ENCODE results near the gene UBE2O. TPM values are rescaled to one million over a fixed set of nuclear protein-coding genes. Genes with fewer than 3 reads are reported as not detected.
A peak's percentile ranks its signal among the peaks of the same experiment; 100 is the strongest.

The UBE2O gene
- total and polyA plus RNA-seq, 11 donors, result 16.0 to 36.1 (median 30.7) TPM

DNA sequence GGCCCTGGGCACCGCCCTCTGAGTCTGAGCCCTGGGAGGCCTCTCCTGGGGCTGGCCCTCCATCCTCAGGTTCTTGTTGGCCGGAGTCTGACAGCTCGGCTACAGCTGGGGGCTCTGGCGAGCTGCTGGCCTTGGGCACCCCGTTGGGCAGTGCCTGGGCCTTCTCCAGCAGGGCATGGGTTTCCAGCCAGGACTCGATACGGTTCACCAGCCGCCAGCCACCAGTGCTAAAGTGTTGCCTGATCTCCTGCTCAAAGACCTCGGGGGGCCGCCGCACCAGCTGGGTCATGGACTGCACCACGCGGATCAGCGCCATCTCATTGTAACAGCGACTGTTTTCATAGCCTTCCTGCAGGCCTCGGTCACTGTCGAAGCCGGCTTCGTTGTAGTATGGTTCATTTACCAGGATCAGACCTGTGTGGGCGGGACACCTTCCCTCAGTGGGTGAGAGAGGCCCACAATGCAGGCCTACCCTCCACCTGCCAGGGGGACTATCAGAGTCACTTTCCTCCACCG, 61.7 kb downstream of the UBE2O start:
- TF ChIP-seq POLR2A (IDR thresholded peaks at IDR 0.05), result no peak
- TF ChIP-seq, protein P1, sequence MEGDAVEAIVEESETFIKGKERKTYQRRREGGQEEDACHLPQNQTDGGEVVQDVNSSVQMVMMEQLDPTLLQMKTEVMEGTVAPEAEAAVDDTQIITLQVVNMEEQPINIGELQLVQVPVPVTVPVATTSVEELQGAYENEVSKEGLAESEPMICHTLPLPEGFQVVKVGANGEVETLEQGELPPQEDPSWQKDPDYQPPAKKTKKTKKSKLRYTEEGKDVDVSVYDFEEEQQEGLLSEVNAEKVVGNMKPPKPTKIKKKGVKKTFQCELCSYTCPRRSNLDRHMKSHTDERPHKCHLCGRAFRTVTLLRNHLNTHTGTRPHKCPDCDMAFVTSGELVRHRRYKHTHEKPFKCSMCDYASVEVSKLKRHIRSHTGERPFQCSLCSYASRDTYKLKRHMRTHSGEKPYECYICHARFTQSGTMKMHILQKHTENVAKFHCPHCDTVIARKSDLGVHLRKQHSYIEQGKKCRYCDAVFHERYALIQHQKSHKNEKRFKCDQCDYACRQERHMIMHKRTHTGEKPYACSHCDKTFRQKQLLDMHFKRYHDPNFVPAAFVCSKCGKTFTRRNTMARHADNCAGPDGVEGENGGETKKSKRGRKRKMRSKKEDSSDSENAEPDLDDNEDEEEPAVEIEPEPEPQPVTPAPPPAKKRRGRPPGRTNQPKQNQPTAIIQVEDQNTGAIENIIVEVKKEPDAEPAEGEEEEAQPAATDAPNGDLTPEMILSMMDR (IDR thresholded peaks at IDR 0.05), result no peak
- H3K4me3 ChIP-seq, result no peak overlapping the region
- DNase-seq (no peak), ATAC-seq (no peak)
- peaks cover 0 to 71% (median 58%) of the 10 kb centered on the region in 9 donors for H3K36me3 ChIP-seq
- no peak overlapping the region for H3K27ac ChIP-seq
- intact Hi-C loops (cut with DNase I), result no loop called here
- peaks cover 0 to 12% (median 4%) of the 10 kb centered on the region in 12 donors for H3K4me1 ChIP-seq
- H3K9me3 ChIP-seq, result no peaks in the 10 kb centered on the region
- H3K27me3 ChIP-seq, result no peaks in the 10 kb centered on the region
- 92 to 96% (median 94%) methylated on average over 13 to 21 of the region's 21 CpGs for WGBS, 4 donors

DNA sequence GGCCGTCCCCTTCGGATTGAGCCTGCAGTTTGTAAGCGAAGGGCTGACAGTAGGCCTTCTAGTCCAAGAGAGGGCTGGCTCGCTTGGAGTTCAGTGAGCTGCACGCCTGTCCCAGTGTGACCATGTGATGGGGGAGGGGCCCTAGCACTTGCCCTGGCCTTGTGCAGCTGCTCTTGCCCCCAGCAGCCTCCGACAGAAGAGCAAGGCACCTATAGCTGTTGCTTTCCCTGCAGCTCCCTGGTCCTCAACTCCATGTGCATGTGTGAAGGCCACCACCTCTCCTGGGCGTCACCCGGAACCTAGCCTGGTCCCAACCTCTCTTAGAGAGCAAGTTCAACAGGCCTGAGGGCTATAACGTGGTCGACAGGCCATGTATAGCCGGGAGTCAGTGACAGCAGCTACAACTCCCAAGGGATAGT, 62.9 kb downstream of the UBE2O start:
- H3K27me3 ChIP-seq, result no peaks in the 10 kb centered on the region
- 55 to 75% (median 71%) methylated on average over 7 to 11 of the region's 11 CpGs for WGBS, 4 donors
- no peak overlapping the region for H3K4me3 ChIP-seq
- H3K27ac ChIP-seq, result no peak overlapping the region
- peaks cover 0 to 24% (median 16%) of the 10 kb centered on the region in 12 donors for H3K4me1 ChIP-seq
- H3K36me3 ChIP-seq, result peaks cover 0 to 59% (median 46%) of the 10 kb centered on the region in 9 donors
- TF ChIP-seq, protein P1 (IDR thresholded peaks at IDR 0.05), result no peak
- no peak for TF ChIP-seq POLR2A (IDR thresholded peaks at IDR 0.05)
- no peaks in the 10 kb centered on the region for H3K9me3 ChIP-seq
- ATAC-seq (no peak), DNase-seq (no peak)
- intact Hi-C loops (cut with DNase I), result no loop called here

DNA sequence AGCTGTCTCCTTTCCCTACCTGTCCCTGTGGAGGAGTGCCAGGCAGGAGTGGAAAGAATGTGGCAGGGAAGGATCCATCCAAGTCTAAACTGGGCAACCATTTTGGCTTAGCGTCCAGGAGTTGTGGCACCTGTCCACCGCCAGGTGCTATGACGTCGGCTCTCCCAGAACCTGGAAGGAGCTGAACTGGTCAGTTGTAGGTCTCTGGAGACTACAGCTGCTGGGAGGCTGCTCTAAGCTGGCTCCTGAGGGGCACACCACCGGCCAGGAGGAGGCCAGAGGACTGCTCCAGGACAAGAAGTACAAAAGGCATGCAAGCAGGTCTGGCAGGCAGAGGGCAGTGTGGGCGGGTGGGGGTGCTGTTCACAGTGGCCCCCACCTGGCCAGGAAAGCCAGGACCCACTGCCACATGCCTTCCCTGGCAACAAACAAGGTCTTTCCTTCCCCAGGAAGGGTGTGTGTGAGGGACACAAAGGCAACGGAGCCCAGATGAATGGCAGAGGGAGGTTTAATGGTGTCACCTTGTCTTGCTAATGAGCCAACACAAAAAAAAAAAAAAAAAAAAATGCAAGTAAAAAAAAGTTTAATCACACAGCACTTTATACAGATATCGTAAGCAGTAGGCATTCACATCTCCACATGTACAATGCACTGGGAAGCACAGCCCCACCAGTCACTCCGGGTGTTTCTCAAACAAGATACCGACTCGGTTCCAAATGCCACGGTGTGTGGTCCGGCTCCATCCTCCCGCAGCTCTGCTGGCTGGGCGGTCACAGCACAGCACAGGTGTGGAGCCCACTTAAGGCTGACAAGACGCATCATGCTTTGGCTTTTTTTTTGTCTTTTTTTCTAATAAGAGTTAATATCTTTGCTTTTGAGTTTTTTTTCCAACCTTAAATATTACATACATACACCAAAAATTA, 63.7 kb downstream of the UBE2O start:
- no peak for ATAC-seq
- H3K9me3 ChIP-seq, result no peaks in the 10 kb centered on the region
- H3K4me3 ChIP-seq, result no peak overlapping the region
- TF ChIP-seq POLR2A (IDR thresholded peaks at IDR 0.05), result no peak
- TF ChIP-seq, protein P1 (IDR thresholded peaks at IDR 0.05), result peak in 2 of 12 donors; percentile 10 to 13
- H3K27ac ChIP-seq, result no peak overlapping the region
- WGBS, 4 donors, result 73 to 82% (median 77%) methylated on average over 16 of the region's 16 CpGs
- DNase-seq, result no peak
- H3K36me3 ChIP-seq, result peaks cover 0 to 51% (median 39%) of the 10 kb centered on the region in 9 donors
- no peaks in the 10 kb centered on the region for H3K27me3 ChIP-seq
- H3K4me1 ChIP-seq, result peaks cover 0 to 30% (median 20%) of the 10 kb centered on the region in 12 donors
- intact Hi-C loops (cut with DNase I), result loop anchor here in 4 of 10 donors (5.0 kb wide), 2 partner anchors 37 to 82 kb away; partner anchors contain the start of genes PRPSAP1 (in 2 of the 4) and QRICH2 (in 2 of the 4)
